M059J (cell line): Measurements from ENCODE around the gene CAMK2G. TPM values are rescaled to one million over a fixed set of nuclear protein-coding genes. Genes with fewer than 3 reads are reported as not detected.

ENCODE experiments used
- DNase-seq: peaks from one replicate; pipeline ENCODE4 v3.0.0-alpha.2; 2012; ENCODE audit warnings: low read depth
- total RNA-seq: library from RNA; depleted of rRNA; stranded (reverse); fragments of >200 nt; shearing (Covaris generic); gene quantifications from 2 replicates; pipeline ENCODE4 v1.2.3, GENCODE V29; 2014; rRNA removed

Gene CAMK2G
- total RNA-seq, 1 experiment from 2014 or later: 42.2 TPM

- DNase-seq: peak; percentile 84
These were observed 101.8 kb downstream of the CAMK2G start for GRCh38 chr10:73772281-73773151.

DNA sequence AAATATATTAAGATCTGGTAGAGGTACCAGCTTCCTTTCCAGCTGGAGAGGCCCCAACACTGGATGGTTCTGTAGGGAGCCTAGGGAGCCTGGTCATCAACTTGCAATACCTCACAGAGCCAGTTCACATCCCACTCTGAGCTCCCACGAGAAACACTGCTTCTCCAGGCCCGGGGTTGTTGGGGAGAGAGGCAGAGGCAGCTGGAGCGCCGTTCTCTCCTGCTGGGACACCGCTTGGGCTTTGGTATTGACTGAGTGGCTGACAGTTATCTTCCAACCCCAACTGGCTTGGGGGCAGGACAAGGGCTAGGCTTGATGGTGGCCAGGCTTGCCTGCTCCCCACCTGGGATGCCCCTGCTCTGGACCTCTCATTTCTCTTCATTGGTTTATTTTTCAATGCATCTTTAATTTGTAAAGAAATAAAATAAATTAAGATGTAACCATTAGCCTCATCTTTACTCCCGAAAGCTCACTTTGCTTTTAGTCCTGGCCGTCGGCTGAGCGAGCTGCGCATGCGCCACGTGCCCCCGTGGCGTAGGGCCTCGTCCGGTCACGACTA is 102.6 kb downstream of the CAMK2G start:
- DNase-seq: no peak

- DNase-seq: no peak
These were observed 105.0 kb downstream of the CAMK2G start for GRCh38 chr10:73769396-73769795.

DNA sequence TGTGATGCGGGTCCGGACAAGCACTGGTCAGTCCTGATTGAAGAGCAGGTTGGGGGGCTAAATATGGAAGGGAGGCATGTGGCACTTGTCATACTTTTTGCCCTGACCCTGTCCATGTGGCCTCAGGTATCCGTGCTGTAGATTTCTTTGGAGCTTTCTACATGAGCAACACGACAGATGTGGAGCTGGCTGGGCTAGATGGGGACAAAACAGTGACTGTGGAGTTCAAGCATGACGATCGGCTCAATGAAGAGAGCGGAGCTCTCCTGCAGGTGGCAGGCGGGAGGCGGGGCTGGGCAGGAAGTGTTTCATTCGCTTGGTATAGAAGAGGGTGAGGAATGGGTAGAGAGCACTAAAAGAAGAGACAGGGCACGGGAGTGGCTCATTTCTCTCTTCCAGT is 105.5 kb downstream of the CAMK2G start:
- no peak for DNase-seq

- DNase-seq: no peak
These were observed 109.3 kb downstream of the CAMK2G start for GRCh38 chr10:73765066-73765465.

DNA sequence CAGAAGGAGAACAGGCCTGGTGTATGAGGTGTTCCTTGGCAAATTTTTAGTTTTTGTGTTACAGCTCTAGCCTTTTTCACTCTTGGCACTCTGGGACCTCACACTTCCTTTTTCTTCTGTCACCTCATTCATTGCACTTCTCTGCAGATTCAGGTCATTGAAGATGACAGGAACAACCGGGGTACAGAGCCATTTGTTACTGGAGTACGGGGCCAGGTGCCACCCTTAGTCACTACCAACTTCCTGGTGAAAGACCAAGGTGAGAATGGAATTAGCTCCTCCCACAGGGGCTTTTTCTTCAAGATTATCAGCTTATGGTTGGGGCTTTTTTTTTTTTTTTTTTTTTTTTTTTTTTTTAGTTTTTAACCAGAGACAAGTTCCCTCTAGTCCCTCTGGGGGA is 111.0 kb downstream of the CAMK2G start:
- no peak for DNase-seq

DNA sequence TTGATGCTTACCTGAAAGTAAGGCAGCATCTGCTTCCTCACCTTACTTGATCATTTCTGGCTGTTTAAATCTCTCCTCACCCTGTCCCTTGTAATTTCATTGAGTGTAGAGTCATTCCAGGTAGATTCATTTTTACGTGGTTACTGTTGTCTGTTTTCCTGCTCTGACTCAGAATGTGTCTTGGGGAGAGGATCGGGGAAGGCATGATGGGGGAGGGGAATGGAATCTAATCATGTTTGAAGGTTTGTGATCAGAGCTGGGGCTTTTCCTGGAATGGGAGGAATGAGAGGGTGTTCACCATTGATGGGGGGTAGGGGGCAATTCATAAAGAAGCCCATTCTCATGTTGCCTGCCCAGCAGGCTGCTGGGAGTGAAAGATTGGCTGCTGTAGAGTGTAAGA is 111.4 kb downstream of the CAMK2G start:
- peak; percentile 75 for DNase-seq

Other genes starting within 250 kb of the CAMK2G start
- 1.0 and 2.8 TPM in 2 replicates for gene MYOZ1, start 233.1 kb downstream of the CAMK2G start, total RNA-seq
- not detected in 2 replicates for gene SYNPO2L, start 218.5 kb downstream of the CAMK2G start, total RNA-seq
- gene AGAP5, start 176.4 kb downstream of the CAMK2G start, total RNA-seq: 0.76 and 1.1 TPM in 2 replicates
- 40.6 and 53.5 TPM in 2 replicates for gene SEC24C, start 130.2 kb downstream of the CAMK2G start, total RNA-seq
- 62.3 and 79.6 TPM in 2 replicates for gene CHCHD1, start 92.5 kb downstream of the CAMK2G start, total RNA-seq
- 24.8 and 30.4 TPM in 2 replicates for gene ZSWIM8, start 88.9 kb downstream of the CAMK2G start, total RNA-seq
- 2.9 and 9.5 TPM in 2 replicates for gene NDST2, start 63.0 kb downstream of the CAMK2G start, total RNA-seq
- gene PLAU, start 36.6 kb upstream of the CAMK2G start, total RNA-seq: 264 and 272 TPM in 2 replicates
- gene VCL, start 123.6 kb upstream of the CAMK2G start, total RNA-seq: 89.3 and 159 TPM in 2 replicates